ENCODE data around the gene ARHGEF12. TPM values are rescaled to one million over a fixed set of nuclear protein-coding genes. Genes with fewer than 3 reads are reported as not detected.

ARHGEF12 gene
- total and polyA plus RNA-seq, 2 donors (not counting 1 experiment from before 2014, with no cell fraction given), result 2.0 to 21.6 TPM

GRCh38 chr11:120514541-120515121 is 178.4 kb downstream of the ARHGEF12 start:
- Histone ChIP-seq H2AFZ (ENCODE audit: insufficient read depth, low read depth, low read length, poor library complexity, severe bottlenecking) (no peak overlapping the region), H3K27me3 (replicated peaks in 1 of 4; ENCODE audit: control extremely low read depth in 1 of 4, control insufficient read depth in 3 of 4, insufficient read depth in 4 of 4, low read length in 3 of 4) (peaks cover 0 to 36% (median 6%) of the 10 kb centered on the region in 4 experiments), H3K4me3 (ENCODE audit: control extremely low read depth in 1 of 5, extremely low read depth in 1 of 5, insufficient read depth in 1 of 5, low read depth in 2 of 5, low read length in 4 of 5) (no peak overlapping the region), H4K20me1 (ENCODE audit: control insufficient read depth, insufficient read depth, low read length, poor library complexity, severe bottlenecking) (no peaks in the 10 kb centered on the region), H3K9me3 (ENCODE audit: control extremely low read depth in 1 of 3, control insufficient read depth in 2 of 3, insufficient read depth in 1 of 3, low read length in 2 of 3) (no peaks in the 10 kb centered on the region), H3K79me2 (ENCODE audit: control insufficient read depth, insufficient read depth, low read length) (no peaks in the 10 kb centered on the region), H3K27ac (ENCODE audit: low read length in 2 of 2) (no peak overlapping the region), H3K4me2 (replicated peaks; ENCODE audit: low read depth, low read length, poor library complexity, severe bottlenecking) (no peak overlapping the region), H3K4me1 (ENCODE audit: control insufficient read depth in 2 of 2, insufficient read depth in 2 of 2, low read length in 2 of 2) (peaks cover 3 to 7% of the 10 kb centered on the region in 2 donors), H3K9ac (ENCODE audit: low read length) (no peak overlapping the region), H3K36me3 (replicated peaks in 1 of 2; ENCODE audit: control extremely low read depth in 1 of 2, control insufficient read depth in 1 of 2, extremely low read depth in 1 of 2, insufficient read depth in 2 of 2, low read length in 1 of 2) (no peaks in the 10 kb centered on the region)
- no peak overlapping the region for H3K4me3 Mint-ChIP-seq
- H3K27me3 Mint-ChIP-seq, result peaks cover 58% of the 10 kb centered on the region
- 87% methylated on average over 14 of the region's 14 CpGs for WGBS (ENCODE audit: insufficient coverage)
- H3K9me3 Mint-ChIP-seq (ENCODE audit: insufficient read depth), result no peaks in the 10 kb centered on the region
- no peak overlapping the region for H3K27ac Mint-ChIP-seq
- intact Hi-C loops (cut with micrococcal nuclease), result loop anchor here (5.0 kb wide), 1 partner anchor 177 kb away; the partner anchor contains the start of gene ARHGEF12
- ChIA-PET CTCF (interaction anchor here (1.7 kb wide), 1 partner anchor 171 kb away, joined by 6 read pairs; no protein-coding TSS in a partner anchor), POLR2A (no interaction called here)
- DNase-seq (no peak), ATAC-seq (ENCODE audit: low read depth) (no peak)
- TF ChIP-seq CTCF (IDR thresholded peaks at IDR 0.05) (no peak), EZH2 (IDR thresholded peaks at IDR 0.05; ENCODE audit: borderline replicate concordance, insufficient read depth, low read depth, low read length, poor library complexity, severe bottlenecking) (no peak)
- peaks cover 3% of the 10 kb centered on the region for H3K4me1 Mint-ChIP-seq

DNA sequence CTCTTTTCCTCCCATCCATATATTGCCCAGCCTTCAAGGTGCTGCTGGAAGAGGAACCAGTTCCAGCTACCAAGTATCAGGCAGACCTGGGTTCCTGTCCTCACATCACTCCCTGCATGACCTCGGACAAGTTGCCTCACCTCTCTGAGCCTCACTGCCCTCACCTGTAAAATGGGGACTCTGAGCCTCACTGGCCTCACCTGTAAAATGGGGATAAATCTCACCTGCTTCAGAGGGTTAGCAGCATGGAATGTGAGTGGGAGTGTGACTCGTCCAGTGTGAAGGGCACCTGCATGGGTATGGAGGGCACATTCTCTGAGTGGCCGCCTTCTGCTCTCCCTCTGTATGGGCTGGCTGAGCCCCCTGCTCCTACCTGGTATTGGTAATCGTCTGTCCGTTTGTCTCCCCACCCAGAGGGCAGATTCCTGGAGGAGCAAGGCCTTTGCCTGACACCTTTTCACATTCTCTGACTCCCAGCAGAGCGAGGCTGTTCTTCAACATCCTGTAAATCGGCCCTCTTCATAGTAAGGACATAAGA is 179.0 kb downstream of the ARHGEF12 start:
- Histone ChIP-seq H2AFZ (ENCODE audit: insufficient read depth, low read depth, low read length, poor library complexity, severe bottlenecking) (no peak overlapping the region), H3K27ac (ENCODE audit: low read length in 2 of 2) (no peak overlapping the region), H3K4me1 (ENCODE audit: control insufficient read depth in 2 of 2, insufficient read depth in 2 of 2, low read length in 2 of 2) (peaks cover 3 to 7% of the 10 kb centered on the region in 2 donors), H3K27me3 (replicated peaks in 1 of 4; ENCODE audit: control extremely low read depth in 1 of 4, control insufficient read depth in 3 of 4, insufficient read depth in 4 of 4, low read length in 3 of 4) (peaks cover 0 to 35% (median 6%) of the 10 kb centered on the region in 4 experiments), H3K9me3 (ENCODE audit: control extremely low read depth in 1 of 3, control insufficient read depth in 2 of 3, insufficient read depth in 1 of 3, low read length in 2 of 3) (no peaks in the 10 kb centered on the region), H3K4me2 (replicated peaks; ENCODE audit: low read depth, low read length, poor library complexity, severe bottlenecking) (no peak overlapping the region), H4K20me1 (ENCODE audit: control insufficient read depth, insufficient read depth, low read length, poor library complexity, severe bottlenecking) (no peaks in the 10 kb centered on the region), H3K36me3 (replicated peaks in 1 of 2; ENCODE audit: control extremely low read depth in 1 of 2, control insufficient read depth in 1 of 2, extremely low read depth in 1 of 2, insufficient read depth in 2 of 2, low read length in 1 of 2) (no peaks in the 10 kb centered on the region), H3K79me2 (ENCODE audit: control insufficient read depth, insufficient read depth, low read length) (no peaks in the 10 kb centered on the region), H3K9ac (ENCODE audit: low read length) (no peak overlapping the region), H3K4me3 (ENCODE audit: control extremely low read depth in 1 of 5, extremely low read depth in 1 of 5, insufficient read depth in 1 of 5, low read depth in 2 of 5, low read length in 4 of 5) (no peak overlapping the region)
- ChIA-PET CTCF (interaction anchor here (0.8 kb wide), 1 partner anchor 171 kb away, joined by 3 read pairs; no protein-coding TSS in a partner anchor), POLR2A (no interaction called here)
- H3K4me1 Mint-ChIP-seq, result peaks cover 3% of the 10 kb centered on the region
- no peak for DNase-seq
- H3K27ac Mint-ChIP-seq, result no peak overlapping the region
- H3K27me3 Mint-ChIP-seq, result peaks cover 54% of the 10 kb centered on the region
- H3K9me3 Mint-ChIP-seq (ENCODE audit: insufficient read depth), result no peaks in the 10 kb centered on the region
- no peak for TF ChIP-seq CTCF (IDR thresholded peaks at IDR 0.05)
- TF ChIP-seq EZH2 (IDR thresholded peaks at IDR 0.05; ENCODE audit: borderline replicate concordance, insufficient read depth, low read depth, low read length, poor library complexity, severe bottlenecking), result no peak
- ATAC-seq (ENCODE audit: low read depth), result no peak
- intact Hi-C loops (cut with micrococcal nuclease), result no loop called here
- 83% methylated on average over 4 of the region's 7 CpGs for WGBS (ENCODE audit: insufficient coverage)
- no peak overlapping the region for H3K4me3 Mint-ChIP-seq
